GM18499 (cell line): ENCODE measurements around the gene EEF1AKMT2.

Source experiments
- ATAC-seq: cut with Tn5 transposase; IDR thresholded peaks from one replicate; pipeline ENCODE4 v1.9.1; 2021; ENCODE audit warnings: moderate number of reproducible peaks; ENCODE audit not compliant: insufficient read depth, unreplicated experiment

EEF1AKMT2 gene

DNA sequence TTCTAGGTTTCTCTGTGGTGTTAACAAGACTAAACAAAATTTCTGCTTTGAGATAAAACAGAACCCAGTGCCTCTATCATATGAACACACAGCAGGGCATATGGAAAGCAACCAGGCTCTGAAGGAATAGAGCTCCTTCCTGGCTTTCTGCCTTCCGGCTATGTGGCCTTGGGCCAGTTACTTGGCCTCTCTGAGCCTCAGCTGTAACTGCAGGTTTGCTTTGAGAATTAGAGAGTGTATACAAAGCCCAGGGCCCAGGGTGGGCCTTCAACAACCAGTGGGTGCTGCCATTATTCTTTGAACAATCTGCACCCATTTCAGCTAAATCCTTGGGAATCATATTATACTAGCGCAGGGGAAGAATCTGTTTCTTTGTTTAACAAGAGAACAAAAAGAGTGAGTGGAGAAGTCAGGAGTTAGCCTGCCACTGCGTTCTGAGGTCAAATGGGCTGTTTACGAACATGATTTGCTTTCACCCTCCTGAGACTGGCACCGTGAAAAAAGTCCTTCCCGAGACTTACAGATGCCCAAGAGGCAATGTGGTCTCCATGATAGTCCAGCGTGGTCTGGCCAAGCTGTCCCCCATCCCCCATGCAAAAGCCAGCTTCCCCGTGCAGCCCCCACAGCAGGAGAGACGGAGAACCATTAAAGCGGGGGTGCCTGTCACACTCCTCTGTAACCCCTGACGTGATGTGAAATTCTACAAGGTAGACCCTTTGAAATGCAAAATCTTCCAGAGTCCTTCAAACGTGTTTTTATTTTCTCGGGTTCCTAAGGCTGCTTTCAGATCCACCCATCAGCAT lies 52.4 kb downstream of the EEF1AKMT2 start:
- ATAC-seq: no peak

GRCh38 chr10:124738441-124738840 lies 53.2 kb downstream of the EEF1AKMT2 start:
- no peak for ATAC-seq

DNA sequence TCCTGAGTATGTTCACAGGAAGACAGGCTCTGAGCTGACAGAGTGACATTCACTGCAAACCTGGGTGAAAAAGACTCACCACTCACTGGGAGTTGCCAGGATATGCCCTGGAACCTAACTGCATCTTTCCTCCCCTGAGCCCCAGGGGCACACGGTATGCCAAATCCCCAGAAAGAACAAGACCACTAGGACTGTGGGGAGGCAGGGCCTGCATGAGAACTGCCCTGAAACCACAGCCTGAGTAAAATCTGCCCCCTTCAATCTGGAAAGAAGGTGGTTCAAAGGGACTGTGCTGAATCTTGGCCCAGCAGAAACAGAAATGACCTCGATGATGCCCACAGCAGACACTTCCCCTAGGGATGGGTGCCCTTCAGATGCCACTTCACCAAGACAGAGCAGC lies 54.0 kb downstream of the EEF1AKMT2 start:
- ATAC-seq: no peak

DNA sequence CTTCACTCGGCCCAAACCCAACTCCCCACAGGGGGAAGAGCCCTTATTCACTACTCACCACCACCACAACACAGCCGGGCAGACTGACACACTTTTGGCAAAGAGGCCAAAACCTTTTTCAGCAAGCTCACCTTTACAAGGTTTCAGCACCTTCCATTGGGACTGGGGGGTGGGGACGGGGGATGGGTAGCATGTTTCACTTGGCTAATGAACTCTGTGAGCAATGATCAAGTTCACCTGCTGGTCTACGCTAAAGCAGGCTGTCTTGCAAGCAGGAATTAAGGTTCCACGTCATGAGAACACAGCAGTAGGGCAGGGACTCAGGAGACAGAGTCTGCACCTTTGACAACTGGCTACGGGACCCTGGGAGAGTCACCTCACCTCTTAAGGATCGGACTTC lies 54.5 kb downstream of the EEF1AKMT2 start:
- ATAC-seq: no peak

DNA sequence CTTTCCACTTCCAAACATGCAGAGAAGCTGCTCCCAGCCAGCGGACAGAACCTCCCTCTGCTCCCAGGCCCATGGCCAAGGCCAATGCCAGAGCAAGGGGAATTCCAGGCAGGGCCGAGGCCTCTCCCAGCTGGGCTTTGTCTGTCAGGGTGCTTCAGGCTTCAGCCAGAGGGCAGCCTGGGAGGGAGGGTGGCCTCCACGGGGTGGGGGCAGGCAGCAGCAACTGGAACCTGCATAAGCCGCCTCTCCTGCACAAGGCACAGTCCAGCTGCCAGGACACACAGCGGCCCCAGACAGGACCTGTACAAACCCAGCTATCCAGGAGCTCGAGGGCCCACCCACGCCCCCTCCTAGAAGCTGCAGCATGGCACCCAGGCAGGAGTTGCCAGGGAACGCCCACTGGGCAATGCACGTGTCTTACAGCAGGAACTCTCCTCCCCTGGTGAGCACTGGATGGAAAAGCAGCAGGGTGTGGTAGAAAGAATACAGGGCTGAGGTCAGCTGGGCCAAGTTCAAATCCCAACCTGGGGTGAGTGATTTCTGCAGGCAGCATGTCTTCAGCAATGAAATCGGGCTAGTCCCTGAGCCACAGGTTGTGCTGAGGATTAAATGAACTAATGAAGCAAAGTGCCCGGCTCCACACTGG lies 55.1 kb downstream of the EEF1AKMT2 start:
- no peak for ATAC-seq

DNA sequence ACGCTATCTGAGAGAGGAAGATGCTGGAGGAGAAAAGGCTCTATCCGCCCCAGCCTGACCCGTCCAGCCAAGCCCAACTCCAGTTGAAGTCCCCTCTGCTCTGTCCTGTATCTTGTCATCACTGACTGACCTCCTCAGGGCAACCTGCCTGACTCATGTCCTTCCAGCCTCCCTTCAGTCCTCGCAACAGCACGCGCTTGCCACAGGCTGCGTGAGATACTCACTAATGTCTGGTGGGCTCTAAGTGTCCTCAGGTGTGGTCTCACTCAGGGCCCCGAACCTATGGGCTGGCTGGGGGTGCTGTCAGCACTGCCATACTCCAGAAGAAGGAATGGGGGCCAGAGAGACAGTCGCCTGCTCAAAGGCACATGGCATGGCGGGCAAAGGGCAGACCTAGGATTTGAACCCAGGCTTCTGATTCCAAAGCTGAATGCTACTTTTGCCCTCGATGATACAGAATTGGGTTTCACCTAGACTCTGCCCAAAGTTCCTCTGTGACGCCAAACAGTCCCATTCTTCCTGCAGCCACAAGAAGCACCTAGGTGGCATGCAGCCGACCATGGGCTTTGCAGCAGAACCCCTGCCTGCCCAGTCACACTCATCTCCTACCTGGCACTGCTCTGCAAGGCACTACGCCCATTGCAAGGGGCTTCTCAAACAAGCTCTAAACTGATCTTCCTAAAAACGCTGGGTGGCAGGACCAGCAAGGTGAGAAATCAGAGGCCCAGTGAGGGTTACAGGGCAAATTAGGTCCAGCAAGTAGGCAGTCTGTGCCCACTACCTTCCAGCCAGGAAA lies 56.0 kb downstream of the EEF1AKMT2 start:
- ATAC-seq: no peak

DNA sequence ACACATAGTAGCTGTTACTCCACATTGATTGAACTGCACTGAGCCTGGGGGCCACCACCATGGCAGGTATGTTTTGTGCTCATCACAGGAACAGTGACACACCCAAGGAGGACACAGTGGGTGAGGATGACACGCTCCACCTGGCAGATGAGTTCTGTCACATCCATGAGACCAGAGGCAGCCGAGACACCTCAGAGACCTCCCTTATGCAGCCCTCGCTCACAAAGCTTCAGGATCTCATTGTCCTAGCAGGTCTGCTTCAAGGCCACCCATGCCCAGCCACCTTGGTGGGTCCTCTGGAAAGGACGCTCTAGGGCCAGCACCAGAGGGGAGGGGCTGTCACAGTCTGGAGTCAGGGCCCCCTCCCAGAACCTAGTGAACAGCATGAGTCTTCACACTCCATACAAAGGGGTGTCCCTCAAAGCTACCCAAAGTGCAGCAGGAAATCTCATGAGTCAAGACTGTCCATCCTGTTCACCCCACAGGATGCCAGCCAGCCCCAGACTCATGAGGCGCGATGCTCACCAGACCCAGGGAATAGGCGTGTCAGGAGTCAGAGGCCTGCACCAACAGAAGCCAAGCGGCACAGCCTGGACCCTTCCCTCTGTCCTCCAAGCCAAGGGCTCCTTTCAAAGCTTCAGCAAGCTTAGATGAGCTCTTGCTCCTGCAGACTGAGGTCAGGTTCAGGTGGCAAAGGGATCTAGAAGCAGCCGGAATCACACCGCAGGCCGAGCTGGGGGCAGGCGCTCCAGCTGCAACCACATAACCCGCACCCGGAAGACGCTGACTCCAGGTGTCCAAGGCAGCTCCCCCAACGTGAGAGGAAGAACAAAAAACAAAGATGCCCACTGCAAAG lies 57.1 kb downstream of the EEF1AKMT2 start:
- ATAC-seq: no peak

DNA sequence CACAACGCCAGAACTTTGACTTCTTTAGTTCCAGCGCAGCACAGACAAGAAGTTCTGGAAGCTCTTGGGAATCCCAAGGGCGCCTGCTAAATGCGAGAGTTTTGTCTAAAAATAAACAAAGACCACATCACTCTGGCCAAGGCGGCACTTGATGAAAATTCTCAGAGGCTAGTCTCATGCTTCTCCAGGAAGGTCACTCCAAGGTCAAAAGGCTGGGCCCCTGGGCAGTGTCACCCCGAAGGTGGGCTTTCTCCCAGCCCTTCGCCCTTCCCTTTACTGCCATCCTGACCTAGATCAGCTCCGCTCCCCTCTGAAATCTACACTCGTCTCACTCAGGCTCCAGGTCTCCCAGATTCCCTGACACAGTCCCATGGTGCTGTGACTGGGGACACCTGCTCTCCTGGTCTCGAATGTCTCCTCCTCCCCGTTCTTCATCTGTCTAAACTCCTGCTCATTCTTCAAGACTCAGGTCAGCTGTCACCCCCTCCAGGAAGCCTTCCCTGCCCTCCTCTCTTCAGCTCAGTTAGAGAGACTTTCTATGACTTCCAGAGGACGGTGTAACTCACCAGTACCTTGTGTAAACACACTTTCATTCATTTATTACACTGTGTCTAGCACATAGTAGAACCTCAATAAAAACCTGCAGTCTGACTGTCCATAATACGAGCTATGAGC lies 58.0 kb downstream of the EEF1AKMT2 start:
- no peak for ATAC-seq

GRCh38 chr10:124732931-124733570 lies 58.6 kb downstream of the EEF1AKMT2 start:
- peak; percentile 28 for ATAC-seq

DNA sequence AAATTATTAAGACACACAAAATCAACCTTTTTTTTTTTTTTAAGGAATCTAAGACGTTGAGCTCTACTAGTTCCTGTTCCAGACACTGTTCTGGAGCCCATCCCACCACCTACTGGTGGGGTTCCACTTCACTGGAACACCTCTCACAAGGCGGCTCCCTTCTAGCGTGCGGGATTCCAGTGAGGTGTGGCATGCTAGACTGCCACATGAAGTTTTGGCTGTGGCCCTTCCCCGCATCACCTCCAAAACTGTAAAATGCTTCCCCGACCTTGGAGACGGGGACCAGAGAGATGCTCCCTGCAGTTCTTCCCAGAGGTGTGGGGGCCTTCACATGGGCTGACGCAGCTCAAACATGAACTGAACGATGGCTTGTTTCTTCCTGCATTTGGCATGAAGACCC lies 60.1 kb downstream of the EEF1AKMT2 start:
- ATAC-seq: no peak

DNA sequence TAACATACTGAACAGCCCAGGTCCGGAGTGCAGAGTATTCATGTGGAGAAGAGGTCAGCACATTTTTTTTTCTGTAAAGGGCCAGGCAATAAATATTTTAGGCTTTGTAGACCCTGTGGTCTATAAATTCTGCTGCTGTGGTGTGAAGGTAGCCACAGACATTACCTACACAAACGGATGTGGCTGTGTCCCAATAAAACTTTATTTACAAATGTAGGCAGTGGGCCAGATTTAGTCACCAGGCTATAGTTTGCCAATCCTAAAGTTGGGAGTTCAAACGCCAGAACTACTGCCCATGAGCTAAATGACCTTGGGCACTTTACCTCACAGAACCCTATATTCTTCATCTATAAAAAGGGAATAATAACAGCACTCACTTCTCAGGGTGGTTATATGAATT lies 60.9 kb downstream of the EEF1AKMT2 start:
- no peak for ATAC-seq

GRCh38 chr10:124728830-124729661 lies 62.6 kb downstream of the EEF1AKMT2 start:
- no peak for ATAC-seq

- ATAC-seq: no peak
Measured at GRCh38 chr10:124728071-124728829, 63.4 kb downstream of the EEF1AKMT2 start.

DNA sequence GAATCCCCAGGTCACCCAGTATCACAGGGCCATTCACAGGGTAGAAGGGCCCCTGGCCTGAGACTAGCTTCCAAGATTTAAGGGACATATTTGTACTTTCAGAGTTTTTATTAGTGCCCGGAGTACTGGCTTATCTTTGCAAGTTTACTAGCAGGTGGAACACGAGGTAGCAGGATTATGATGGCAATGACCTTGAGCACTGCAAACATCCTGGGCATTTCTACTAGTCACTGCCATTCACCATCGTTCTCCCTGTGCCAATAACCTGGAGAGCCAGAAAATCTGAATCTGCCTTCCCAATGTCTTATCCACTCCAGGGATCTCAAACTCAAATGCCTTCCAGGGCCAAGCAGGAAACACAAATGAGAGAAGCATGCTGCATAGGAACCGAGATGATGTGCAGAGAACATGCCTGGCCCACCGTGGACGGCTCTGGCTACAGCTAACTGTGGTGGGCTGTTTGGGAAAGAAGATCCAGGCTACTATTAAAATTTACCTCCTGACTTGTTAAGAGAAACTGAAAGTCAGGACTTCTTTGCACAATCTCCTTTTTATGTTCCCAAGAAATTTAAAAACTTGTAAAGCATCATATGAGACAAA lies 64.2 kb downstream of the EEF1AKMT2 start:
- no peak for ATAC-seq

GRCh38 chr10:124725791-124726190 lies 65.9 kb downstream of the EEF1AKMT2 start:
- no peak for ATAC-seq

- ATAC-seq: no peak
Measured at GRCh38 chr10:124725171-124725631, 66.5 kb downstream of the EEF1AKMT2 start.
